Activated CD4-positive, alpha-beta T cell treated with anti-CD3 and anti-CD28 coated beads, Interleukin-2, amount 50 U/mL, for 24 hours (primary cell): ENCODE data around the gene C1D.
"Not testable (repeated sequence)": the region's sequence is repeated elsewhere in the genome, so short reads cannot be mapped to it uniquely, and the experiment has no call there.

Experiments used
- DNase-seq, 2 donors: peaks; one replicate each; pipeline ENCODE4 v3.0.0-alpha.2; 2020; ENCODE audit warnings: low read depth in 1 of 2, low spot score in 1 of 2

Gene C1D

GRCh38 chr2:68062680-68063387 is at the start of gene C1D:
Gene C1D, minus strand, starts transcription at chr2:68063004. Its CDS starts 15,694 bp downstream, at chr2:68047310.
- DNase-seq = peak; percentile 90 to 93

- no peak for DNase-seq
These were observed 47.3 kb upstream of the C1D start for GRCh38 chr2:68110102-68110501.

GRCh38 chr2:68108120-68108519 is 45.3 kb upstream of the C1D start:
- no peak for DNase-seq

GRCh38 chr2:68107475-68107874 is 44.7 kb upstream of the C1D start:
- no peak for DNase-seq

- DNase-seq = no peak
These were observed 41.5 kb upstream of the C1D start for GRCh38 chr2:68104111-68104835.

- DNase-seq = no peak
These were observed 40.9 kb upstream of the C1D start for GRCh38 chr2:68103709-68104055.

GRCh38 chr2:68103030-68103708 is 40.4 kb upstream of the C1D start:
- no peak for DNase-seq

- no peak for DNase-seq
These were observed 37.4 kb upstream of the C1D start for GRCh38 chr2:68100189-68100588.

GRCh38 chr2:68099260-68099659 is 36.5 kb upstream of the C1D start:
- DNase-seq = no peak

- DNase-seq = no peak
These were observed 35.5 kb upstream of the C1D start for GRCh38 chr2:68098291-68098797.

- DNase-seq = no peak
These were observed 31.3 kb upstream of the C1D start for GRCh38 chr2:68094111-68094510.

GRCh38 chr2:68093634-68094033 is 30.8 kb upstream of the C1D start:
- DNase-seq = no peak

- no peak for DNase-seq
These were observed 28.7 kb upstream of the C1D start for GRCh38 chr2:68091439-68092034.

- no peak for DNase-seq
These were observed 27.2 kb upstream of the C1D start for GRCh38 chr2:68089961-68090360.

- no peak for DNase-seq
These were observed 26.1 kb upstream of the C1D start for GRCh38 chr2:68088940-68089339.

GRCh38 chr2:68086166-68086565 is 23.4 kb upstream of the C1D start:
- no peak for DNase-seq

GRCh38 chr2:68083346-68083745 is 20.5 kb upstream of the C1D start:
- DNase-seq = no peak

GRCh38 chr2:68074050-68074449 is 11.2 kb upstream of the C1D start:
- DNase-seq = no peak

GRCh38 chr2:68063797-68064646 is 1.2 kb upstream of the C1D start:
- DNase-seq = not testable (repeated sequence)

GRCh38 chr2:68060652-68061051 is 2.2 kb downstream of the C1D start:
- DNase-seq = no peak
